B cell (primary cell): ENCODE results near the gene LRRC7. TPM values are rescaled to one million over a fixed set of nuclear protein-coding genes. Genes with fewer than 3 reads are reported as not detected.

Source experiments
- ATAC-seq: fragments of 200-7000 bp; cut with Tn5 transposase; one replicate; pipeline ENCODE4 v1.10.0; 2021; ENCODE audit warnings: low read depth, mild to moderate bottlenecking, moderate number of reproducible peaks, moderate library complexity
- CTCF ChIA-PET: fragments of 350-600 bp; sonication (Branson Sonifier 250); formaldehyde crosslinking; loops from one replicate; lab custom pipeline; 2021; ENCODE audit warnings: antibody characterized with exemption, inconsistent platforms; lab: Charles Lee
- POLR2A ChIA-PET: fragments of 350-600 bp; sonication (Branson Sonifier 250); formaldehyde crosslinking; loops from one replicate; lab custom pipeline; 2021; ENCODE audit warnings: antibody characterized with exemption; lab: Charles Lee
- DNase-seq: peaks from one replicate; pipeline ENCODE4 v3.0.0; 2013
- H2AFZ ChIP-seq: 2 replicates; pipeline ENCODE4 v1.6.1; 2012; ENCODE audit warnings: mild to moderate bottlenecking, low read depth, low read length; ENCODE audit not compliant: insufficient read depth, poor library complexity, severe bottlenecking
- H3K27ac ChIP-seq, 2 donors: 1 replicate in 1 of 2; 2 replicates in 1 of 2; pipeline ENCODE4 v1.5.1; 2012 to 2013; ENCODE audit warnings: low read length in 2 of 2, mild to moderate bottlenecking in 2 of 2, moderate library complexity in 1 of 2
- H3K27me3 ChIP-seq, 4 experiments: fragments of 200-600 bp in 1 of 4; sonication (generic) in 1 of 4; replicated peaks in 1 of 4; 1 replicate in 2 of 4; 2 replicates in 2 of 4; pipeline versions ENCODE4 v1.6.1 to v1.7.0; 2013 to 2016; ENCODE audit warnings: low read length in 3 of 4, mild to moderate bottlenecking in 2 of 4, mixed read lengths in 1 of 4, moderate library complexity in 1 of 4; ENCODE audit not compliant: insufficient read depth in 4 of 4, control insufficient read depth in 3 of 4; ENCODE audit errors: control extremely low read depth in 1 of 4
- H3K36me3 ChIP-seq, 2 experiments: replicated peaks in 1 of 2; 1 replicate in 1 of 2; 2 replicates in 1 of 2; pipeline versions ENCODE4 v1.6.1 to v1.7.1; 2013; ENCODE audit warnings: low read length in 1 of 2; ENCODE audit not compliant: insufficient read depth in 2 of 2, control insufficient read depth in 1 of 2; ENCODE audit errors: control extremely low read depth in 1 of 2, extremely low read depth in 1 of 2
- H3K4me1 ChIP-seq, 2 donors: fragments of 200-600 bp in 1 of 2; sonication (generic) in 1 of 2; 1 replicate in 1 of 2; 2 replicates in 1 of 2; pipeline versions ENCODE4 v1.5.1 to v1.6.1; 2013 to 2017; ENCODE audit warnings: low read length in 2 of 2; ENCODE audit not compliant: control insufficient read depth in 2 of 2, insufficient read depth in 2 of 2
- H3K4me2 ChIP-seq: replicated peaks from 2 replicates; pipeline ENCODE3; 2012; ENCODE audit warnings: mild to moderate bottlenecking, low read depth, low read length; ENCODE audit not compliant: poor library complexity, severe bottlenecking
- H3K4me3 ChIP-seq, 5 experiments: fragments of 200-600 bp in 1 of 5; sonication (generic) in 1 of 5; 1 replicate in 3 of 5; 2 replicates in 2 of 5; pipeline versions ENCODE4 v1.5.1 to v1.7.0; 2011 to 2016; ENCODE audit warnings: low read length in 4 of 5, mild to moderate bottlenecking in 4 of 5, low read depth in 2 of 5, control low read depth in 1 of 5, moderate library complexity in 1 of 5; ENCODE audit not compliant: insufficient read depth in 1 of 5; ENCODE audit errors: control extremely low read depth in 1 of 5, extremely low read depth in 1 of 5
- H3K79me2 ChIP-seq: fragments of 200-600 bp; sonication (generic); one replicate; pipeline ENCODE4 v1.6.0; 2016; ENCODE audit warnings: low read length; ENCODE audit not compliant: control insufficient read depth, insufficient read depth
- H3K9ac ChIP-seq: fragments of 200-600 bp; sonication (generic); 2 replicates; pipeline ENCODE4 v1.6.1; 2017; ENCODE audit warnings: mild to moderate bottlenecking, low read length, moderate library complexity
- H3K9me3 ChIP-seq, 3 donors: one replicate each; pipeline versions ENCODE4 v1.6.1 to v1.7.1; 2013; ENCODE audit warnings: low read length in 2 of 3; ENCODE audit not compliant: control insufficient read depth in 2 of 3, insufficient read depth in 1 of 3; ENCODE audit errors: control extremely low read depth in 1 of 3
- H4K20me1 ChIP-seq: 2 replicates; pipeline ENCODE4 v1.6.0; 2012; ENCODE audit warnings: mild to moderate bottlenecking, low read length; ENCODE audit not compliant: insufficient read depth, control insufficient read depth, poor library complexity, severe bottlenecking
- H3K27ac Mint-ChIP-seq: one replicate; pipeline ENCODE4 v1.8.0; 2021; ENCODE audit warnings: mixed read lengths
- H3K27me3 Mint-ChIP-seq: one replicate; pipeline ENCODE4 v1.8.0; 2021; ENCODE audit warnings: mixed read lengths
- H3K4me1 Mint-ChIP-seq: one replicate; pipeline ENCODE4 v1.8.0; 2021; ENCODE audit warnings: mixed read lengths
- H3K4me3 Mint-ChIP-seq: one replicate; pipeline ENCODE4 v1.8.0; 2021; ENCODE audit warnings: mixed read lengths
- H3K9me3 Mint-ChIP-seq: one replicate; pipeline ENCODE4 v1.8.0; 2022; ENCODE audit warnings: mixed read lengths; ENCODE audit not compliant: insufficient read depth
- CTCF ChIP-seq: fragments of 200-600 bp; IDR thresholded peaks from one replicate; pipeline ENCODE4 v1.8.0; 2022; ENCODE audit warnings: antibody characterized with exemption, mild to moderate bottlenecking
- EZH2 ChIP-seq: IDR thresholded peaks from 2 replicates; pipeline ENCODE4 v1.6.1; 2012; ENCODE audit warnings: borderline replicate concordance, low read depth, mild to moderate bottlenecking, moderate library complexity, low read length; ENCODE audit not compliant: insufficient read depth, poor library complexity, severe bottlenecking
- WGBS: methylation state at CpG from one replicate; pipeline ENCODE4 v1.1.5; 2013; ENCODE audit warnings: missing lambda C conversion rate; ENCODE audit not compliant: insufficient coverage; 5-methylcytosine and 5-hydroxymethylcytosine counted together
- intact Hi-C: fragments of 100-400 bp; cut with micrococcal nuclease; formaldehyde crosslinking; loops from one replicate; pipeline ENCODE4 v1.10.0; 2022
- polyA plus RNA-seq: library from polyadenylated mRNA; depleted of rRNA; stranded (reverse); fragments of >200 nt; gene quantifications from 2 replicates; pipeline ENCODE4 v1.2.3, GENCODE V29; 2012
- total RNA-seq, 2 donors: library from RNA; stranded (reverse); fragments of 120-200 nt in 1 of 2; gene quantifications; 1 replicate in 1 of 2; 2 replicates in 1 of 2; pipeline versions ENCODE4 v1.2.3 to v1.2.4, GENCODE V29; 2013 to 2022

Gene LRRC7
- total and polyA plus RNA-seq, 2 donors (not counting 1 experiment from before 2014, with no cell fraction given) = not detected

- DNase-seq (no peak), ATAC-seq (no peak)
- peaks cover 45% of the 10 kb centered on the region for H3K27me3 Mint-ChIP-seq
- H2AFZ ChIP-seq = no peak overlapping the region
- H4K20me1 ChIP-seq = no peaks in the 10 kb centered on the region
- H3K27ac Mint-ChIP-seq = no peak overlapping the region
- no peaks in the 10 kb centered on the region for H3K4me1 ChIP-seq
- H3K4me1 Mint-ChIP-seq = peaks cover 5% of the 10 kb centered on the region
- WGBS = 0% methylated on average over 2 of the region's 26 CpGs
- H3K79me2 ChIP-seq = no peaks in the 10 kb centered on the region
- intact Hi-C loops = no loop called here
- H3K27me3 ChIP-seq = peaks cover 0 to 32% (median 7%) of the 10 kb centered on the region in 4 experiments
- TF ChIP-seq CTCF = no peak
- no peak for TF ChIP-seq EZH2
- H3K9ac ChIP-seq = no peak overlapping the region
- CTCF ChIA-PET = no interaction called here
- no peak overlapping the region for H3K27ac ChIP-seq
- no peaks in the 10 kb centered on the region for H3K9me3 ChIP-seq
- no peak overlapping the region for H3K4me3 ChIP-seq
- H3K36me3 ChIP-seq = no peaks in the 10 kb centered on the region
- no peak overlapping the region for H3K4me3 Mint-ChIP-seq
- H3K4me2 ChIP-seq = no peak overlapping the region
- POLR2A ChIA-PET = no interaction called here
- H3K9me3 Mint-ChIP-seq = peaks cover 2% of the 10 kb centered on the region
These were observed 2.0 kb downstream of the LRRC7 start for GRCh38 chr1:69569576-69570328.

GRCh38 chr1:69570356-69570755, 2.6 kb downstream of the LRRC7 start:
- TF ChIP-seq CTCF (no peak), EZH2 (no peak)
- 64% methylated on average over 4 of the region's 10 CpGs for WGBS
- H3K27ac ChIP-seq = no peak overlapping the region
- no peak overlapping the region for H2AFZ ChIP-seq
- Mint-ChIP-seq H3K4me1 (peaks cover 5% of the 10 kb centered on the region), H3K27ac (no peak overlapping the region), H3K27me3 (peaks cover 41% of the 10 kb centered on the region), H3K9me3 (peaks cover 2% of the 10 kb centered on the region), H3K4me3 (no peak overlapping the region)
- ATAC-seq = no peak
- no peaks in the 10 kb centered on the region for H3K9me3 ChIP-seq
- intact Hi-C loops = no loop called here
- H3K4me1 ChIP-seq = no peaks in the 10 kb centered on the region
- DNase-seq = no peak
- no peaks in the 10 kb centered on the region for H3K79me2 ChIP-seq
- H3K4me3 ChIP-seq = no peak overlapping the region
- H3K4me2 ChIP-seq = no peak overlapping the region
- H3K27me3 ChIP-seq = peaks cover 0 to 32% (median 5%) of the 10 kb centered on the region in 4 experiments
- H3K36me3 ChIP-seq = no peaks in the 10 kb centered on the region
- CTCF ChIA-PET = no interaction called here
- POLR2A ChIA-PET = no interaction called here
- no peaks in the 10 kb centered on the region for H4K20me1 ChIP-seq
- no peak overlapping the region for H3K9ac ChIP-seq
